Thoracic aorta (tissue), 2 donors: ENCODE measurements around the gene GGT7. TPM values are rescaled to one million over a fixed set of nuclear protein-coding genes. Genes with fewer than 3 reads are reported as not detected.

Experiments
- ATAC-seq: fragments of 150-250 bp; one replicate; pipeline ENCODE4 v1.8.0; 2017; ENCODE audit warnings: low read depth; ENCODE audit not compliant: insufficient number of reproducible peaks, low FRiP score
- DNase-seq: peaks from one replicate; pipeline ENCODE4 v3.0.0-alpha.2; 2020; ENCODE audit warnings: low spot score
- H3K27ac ChIP-seq, 2 donors: fragments of 200-600 bp; sonication (generic); 1 replicate in 1 of 2; 2 replicates in 1 of 2; pipeline ENCODE4 v1.5.1; 2016; ENCODE audit warnings: mild to moderate bottlenecking in 2 of 2, moderate library complexity in 2 of 2
- H3K27me3 ChIP-seq: fragments of 200-600 bp; sonication (generic); replicated peaks from 2 replicates; pipeline ENCODE4 v1.6.0; 2016; ENCODE audit warnings: mild to moderate bottlenecking; ENCODE audit not compliant: insufficient read depth
- H3K36me3 ChIP-seq: fragments of 200-600 bp; sonication (generic); one replicate; pipeline ENCODE4 v1.5.1; 2016
- H3K4me1 ChIP-seq, 2 donors: fragments of 200-600 bp; sonication (generic); 1 replicate in 1 of 2; 2 replicates in 1 of 2; pipeline versions ENCODE4 v1.5.1 to v1.6.0; 2016; ENCODE audit warnings: low read depth in 2 of 2, mild to moderate bottlenecking in 1 of 2; ENCODE audit not compliant: control insufficient read depth in 1 of 2
- H3K4me3 ChIP-seq: fragments of 200-600 bp; sonication (generic); 2 replicates; pipeline ENCODE4 v1.5.1; 2016; ENCODE audit warnings: mild to moderate bottlenecking
- H3K9me3 ChIP-seq: fragments of 200-600 bp; sonication (generic); 2 replicates; pipeline ENCODE4 v1.5.1; 2016
- CTCF ChIP-seq: fragments of 200-600 bp; sonication (generic); IDR thresholded peaks from one replicate; pipeline ENCODE4 v1.5.1; 2019; ENCODE audit warnings: antibody characterized with exemption
- total RNA-seq, 2 donors: library from RNA; depleted of rRNA; stranded (reverse); fragments of >200 nt; gene quantifications; one replicate each; pipeline versions ENCODE4 v1.1.0 to v1.2.3, GENCODE V29; 2016

GGT7 gene
- total RNA-seq, 2 donors from 2014 or later, result 22.2 to 41.4 TPM

- Histone ChIP-seq H3K9me3 (peaks cover 4% of the 10 kb centered on the region), H3K4me1 (peaks cover 35 to 50% of the 10 kb centered on the region in 2 donors), H3K4me3 (no peak overlapping the region), H3K36me3 (peaks cover 11% of the 10 kb centered on the region), H3K27me3 (no peaks in the 10 kb centered on the region), H3K27ac (peak overlapping the region; percentile 70 to 85)
- DNase-seq (no peak), ATAC-seq (no peak)
- no peak for TF ChIP-seq CTCF
These were observed 15.8 kb upstream of the GGT7 start for GRCh38 chr20:34888468-34888867.

- ATAC-seq, result no peak
- peaks cover 15% of the 10 kb centered on the region for H3K36me3 ChIP-seq
- peaks cover 34 to 50% of the 10 kb centered on the region in 2 donors for H3K4me1 ChIP-seq
- H3K27ac ChIP-seq, result peak overlapping the region; percentile 70 to 85
- no peak for DNase-seq
- H3K9me3 ChIP-seq, result peaks cover 4% of the 10 kb centered on the region
- TF ChIP-seq CTCF, result no peak
- no peak overlapping the region for H3K4me3 ChIP-seq
- H3K27me3 ChIP-seq, result no peaks in the 10 kb centered on the region
These were observed 14.4 kb upstream of the GGT7 start for GRCh38 chr20:34887023-34887422.

GRCh38 chr20:34886122-34886521, 13.5 kb upstream of the GGT7 start:
- Histone ChIP-seq H3K9me3 (peaks cover 4% of the 10 kb centered on the region), H3K4me3 (no peak overlapping the region), H3K27ac (peak overlapping the region; percentile 70 to 85), H3K36me3 (peaks cover 15% of the 10 kb centered on the region), H3K4me1 (peaks cover 25 to 44% of the 10 kb centered on the region in 2 donors), H3K27me3 (no peaks in the 10 kb centered on the region)
- ATAC-seq (no peak), DNase-seq (no peak)
- TF ChIP-seq CTCF, result no peak

GRCh38 chr20:34884260-34884659, 11.6 kb upstream of the GGT7 start:
- Histone ChIP-seq H3K27me3 (no peaks in the 10 kb centered on the region), H3K27ac (peak overlapping the region in 1 of 2 donors; percentile 85), H3K36me3 (peaks cover 15% of the 10 kb centered on the region), H3K4me1 (peaks cover 22 to 52% of the 10 kb centered on the region in 2 donors), H3K9me3 (peaks cover 4% of the 10 kb centered on the region), H3K4me3 (no peak overlapping the region)
- no peak for ATAC-seq
- TF ChIP-seq CTCF, result no peak
- DNase-seq, result no peak

GRCh38 chr20:34883809-34884208, 11.2 kb upstream of the GGT7 start:
- no peak overlapping the region for H3K4me3 ChIP-seq
- H3K9me3 ChIP-seq, result peaks cover 4% of the 10 kb centered on the region
- no peaks in the 10 kb centered on the region for H3K27me3 ChIP-seq
- TF ChIP-seq CTCF, result no peak
- peaks cover 15% of the 10 kb centered on the region for H3K36me3 ChIP-seq
- no peak for ATAC-seq
- no peak for DNase-seq
- peak overlapping the region in 1 of 2 donors; percentile 85 for H3K27ac ChIP-seq
- H3K4me1 ChIP-seq, result peaks cover 22 to 55% of the 10 kb centered on the region in 2 donors
